Measurements from ENCODE around the gene CACNA1B. TPM values are rescaled to one million over a fixed set of nuclear protein-coding genes. Genes with fewer than 3 reads are reported as not detected.

The CACNA1B gene
- total and polyA plus RNA-seq, 8 donors = 0.03 to 2.2 (median 0.51) TPM; not detected in 2

- no peak overlapping the region for H3K4me3 ChIP-seq
- no peak for DNase-seq
- peaks cover 0 to 8% (median 0%) of the 10 kb centered on the region in 3 donors for H3K27me3 ChIP-seq
- TF ChIP-seq CTCF (IDR thresholded peaks at IDR 0.05) (no peak), POLR2AphosphoS5 (IDR thresholded peaks at IDR 0.05) (no peak), POLR2A (IDR thresholded peaks at IDR 0.05) (no peak), EP300 (IDR thresholded peaks at IDR 0.05) (no peak)
- H3K27ac ChIP-seq = no peak overlapping the region
- no peaks in the 10 kb centered on the region for H3K9me3 ChIP-seq
- no peaks in the 10 kb centered on the region for H3K4me1 ChIP-seq
- intact Hi-C loops (cut with DNase I; ENCODE audit: low total_unique reads) = no loop called here
- WGBS, 5 donors = 52 to 92% (median 69%) methylated on average over 2 of the region's 2 CpGs
- H3K36me3 ChIP-seq = no peaks in the 10 kb centered on the region
Measured at GRCh38 chr9:138013273-138013672, 135.7 kb downstream of the CACNA1B start.

GRCh38 chr9:138013836-138014562, 136.4 kb downstream of the CACNA1B start:
- no peak overlapping the region for H3K27ac ChIP-seq
- no peak for DNase-seq
- H3K4me1 ChIP-seq = no peaks in the 10 kb centered on the region
- H3K9me3 ChIP-seq = no peaks in the 10 kb centered on the region
- intact Hi-C loops (cut with DNase I; ENCODE audit: low total_unique reads) = no loop called here
- 62 to 70% (median 67%) methylated on average over 9 to 15 of the region's 15 CpGs for WGBS, 5 donors
- H3K4me3 ChIP-seq = no peak overlapping the region
- no peaks in the 10 kb centered on the region for H3K36me3 ChIP-seq
- H3K27me3 ChIP-seq = peaks cover 0 to 5% (median 0%) of the 10 kb centered on the region in 3 donors
- no peak for TF ChIP-seq EP300 (IDR thresholded peaks at IDR 0.05)
- TF ChIP-seq CTCF (IDR thresholded peaks at IDR 0.05) = no peak
- TF ChIP-seq POLR2AphosphoS5 (IDR thresholded peaks at IDR 0.05) = no peak
- no peak for TF ChIP-seq POLR2A (IDR thresholded peaks at IDR 0.05)

GRCh38 chr9:138014563-138014945, 137.0 kb downstream of the CACNA1B start:
- peaks cover 0 to 5% (median 0%) of the 10 kb centered on the region in 3 donors for H3K27me3 ChIP-seq
- no peak for TF ChIP-seq POLR2AphosphoS5 (IDR thresholded peaks at IDR 0.05)
- TF ChIP-seq CTCF (IDR thresholded peaks at IDR 0.05) = no peak
- TF ChIP-seq EP300 (IDR thresholded peaks at IDR 0.05) = no peak
- no peak for TF ChIP-seq POLR2A (IDR thresholded peaks at IDR 0.05)
- no peaks in the 10 kb centered on the region for H3K4me1 ChIP-seq
- no peak overlapping the region for H3K27ac ChIP-seq
- no peaks in the 10 kb centered on the region for H3K36me3 ChIP-seq
- intact Hi-C loops (cut with DNase I; ENCODE audit: low total_unique reads) = no loop called here
- WGBS, 5 donors = 63 to 79% (median 73%) methylated on average over 6 of the region's 6 CpGs
- H3K9me3 ChIP-seq = no peaks in the 10 kb centered on the region
- DNase-seq = no peak
- H3K4me3 ChIP-seq = no peak overlapping the region

- H3K36me3 ChIP-seq = no peaks in the 10 kb centered on the region
- H3K27ac ChIP-seq = no peak overlapping the region
- TF ChIP-seq POLR2A (IDR thresholded peaks at IDR 0.05) (no peak), POLR2AphosphoS5 (IDR thresholded peaks at IDR 0.05) (no peak), CTCF (IDR thresholded peaks at IDR 0.05) (no peak), EP300 (IDR thresholded peaks at IDR 0.05) (no peak)
- DNase-seq = no peak
- H3K27me3 ChIP-seq = peaks cover 0 to 6% (median 0%) of the 10 kb centered on the region in 3 donors
- H3K4me3 ChIP-seq = no peak overlapping the region
- intact Hi-C loops (cut with DNase I; ENCODE audit: low total_unique reads) = no loop called here
- 76 to 84% (median 81%) methylated on average over 18 to 25 of the region's 25 CpGs for WGBS, 5 donors
- no peaks in the 10 kb centered on the region for H3K9me3 ChIP-seq
- no peaks in the 10 kb centered on the region for H3K4me1 ChIP-seq
Measured at GRCh38 chr9:138015021-138015829, 137.6 kb downstream of the CACNA1B start.
